Activated CD4-positive, alpha-beta T cell treated with anti-CD3 and anti-CD28 coated beads, Interleukin-2, Interleukin-6, amounts not matched to agents 100 ng/mL and 50 ng/mL, durations not matched to agents 16 hours and 8 hours (primary cell): ENCODE results near the gene BCAR3.
"Not testable (repeated sequence)": the region's sequence is repeated elsewhere in the genome, so short reads cannot be mapped to it uniquely, and the experiment has no call there.

Experiments used
- DNase-seq: peaks from one replicate; pipeline ENCODE4 v3.0.0-alpha.2; 2020

Gene BCAR3

DNA sequence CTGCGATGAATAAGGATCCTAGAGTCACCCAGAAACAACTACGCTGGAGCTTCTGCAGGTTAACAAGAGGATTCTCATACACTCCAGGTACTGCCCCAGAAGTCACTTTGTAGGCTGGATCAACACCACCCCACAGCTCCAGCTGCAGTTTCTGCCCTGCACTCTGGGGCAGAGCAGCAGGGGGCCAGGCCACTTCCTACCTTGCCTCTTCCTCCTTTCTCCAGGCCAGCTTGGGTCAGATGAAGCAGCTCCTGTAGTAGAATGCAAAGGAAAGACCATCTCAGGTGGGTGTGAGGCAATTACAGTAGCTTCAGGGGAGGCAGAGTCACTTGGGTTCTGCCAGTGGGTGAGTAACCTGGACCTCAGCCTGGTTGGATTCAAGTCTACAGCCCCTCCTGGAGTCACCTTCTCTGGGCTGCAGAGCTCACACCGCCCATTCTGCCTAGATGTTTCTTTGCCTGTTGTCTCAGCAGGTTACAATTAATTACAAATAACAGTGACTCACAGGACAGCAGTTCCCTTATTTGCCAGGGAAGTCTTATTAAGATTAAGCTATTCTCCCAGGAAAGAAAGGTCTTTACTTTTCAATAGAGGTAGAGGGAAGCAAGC is 24.4 kb upstream of the BCAR3 start:
- no peak for DNase-seq

DNA sequence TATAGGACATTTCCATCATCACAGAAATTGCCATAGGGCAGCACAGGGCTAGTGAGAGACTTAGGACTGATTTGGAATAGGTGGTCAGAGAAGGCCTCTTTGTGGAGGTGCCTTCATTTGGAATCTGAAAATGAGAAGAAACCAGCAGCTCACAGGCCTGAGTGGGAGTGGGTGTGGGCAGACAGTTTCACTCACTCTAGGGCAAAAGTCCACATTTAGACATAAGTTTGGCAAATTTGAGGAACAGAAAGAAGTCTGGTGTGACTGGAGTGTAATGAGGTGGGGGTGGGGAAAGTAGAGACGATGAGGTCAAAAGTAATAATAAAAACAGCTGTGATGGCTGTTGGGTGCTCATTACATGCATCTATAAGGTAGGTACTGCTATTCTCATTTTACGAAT is 22.4 kb upstream of the BCAR3 start:
- DNase-seq: no peak

DNA sequence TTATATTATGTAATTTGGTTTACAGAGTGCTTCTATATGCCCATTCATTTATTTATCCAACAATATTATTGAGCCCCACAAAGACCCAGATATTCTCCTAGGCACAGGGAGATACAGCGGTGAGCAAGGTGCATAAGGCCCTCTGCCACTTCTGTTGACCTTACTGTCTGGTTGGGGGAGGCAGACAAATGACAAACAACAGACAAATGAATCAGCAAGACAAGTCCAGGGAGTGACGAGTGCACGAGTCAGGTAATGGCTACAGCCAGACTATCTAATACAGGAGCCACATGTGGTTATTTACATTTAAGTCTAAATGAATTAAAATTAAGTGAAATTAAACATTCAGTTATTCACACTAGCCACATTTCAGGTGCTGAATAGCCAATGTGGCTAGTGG is 22.0 kb upstream of the BCAR3 start:
- DNase-seq: no peak

DNA sequence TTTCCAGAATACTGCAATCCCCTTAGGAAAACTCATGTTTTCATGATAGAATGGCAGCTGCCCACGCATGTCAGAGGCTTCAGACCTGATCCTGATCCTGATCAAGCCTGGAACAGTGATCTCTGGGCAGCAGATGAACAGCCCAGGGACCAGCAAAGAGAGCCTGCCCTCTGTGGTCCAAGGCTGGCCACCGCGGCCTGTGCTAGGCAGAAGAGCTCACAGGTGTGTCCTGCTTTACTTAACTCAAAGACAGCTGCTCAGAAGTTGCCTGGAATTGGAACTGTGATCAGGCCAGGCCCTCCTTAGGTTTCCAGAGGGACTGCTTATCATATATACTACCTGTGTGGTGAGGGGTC is 21.2 kb upstream of the BCAR3 start:
- no peak for DNase-seq

DNA sequence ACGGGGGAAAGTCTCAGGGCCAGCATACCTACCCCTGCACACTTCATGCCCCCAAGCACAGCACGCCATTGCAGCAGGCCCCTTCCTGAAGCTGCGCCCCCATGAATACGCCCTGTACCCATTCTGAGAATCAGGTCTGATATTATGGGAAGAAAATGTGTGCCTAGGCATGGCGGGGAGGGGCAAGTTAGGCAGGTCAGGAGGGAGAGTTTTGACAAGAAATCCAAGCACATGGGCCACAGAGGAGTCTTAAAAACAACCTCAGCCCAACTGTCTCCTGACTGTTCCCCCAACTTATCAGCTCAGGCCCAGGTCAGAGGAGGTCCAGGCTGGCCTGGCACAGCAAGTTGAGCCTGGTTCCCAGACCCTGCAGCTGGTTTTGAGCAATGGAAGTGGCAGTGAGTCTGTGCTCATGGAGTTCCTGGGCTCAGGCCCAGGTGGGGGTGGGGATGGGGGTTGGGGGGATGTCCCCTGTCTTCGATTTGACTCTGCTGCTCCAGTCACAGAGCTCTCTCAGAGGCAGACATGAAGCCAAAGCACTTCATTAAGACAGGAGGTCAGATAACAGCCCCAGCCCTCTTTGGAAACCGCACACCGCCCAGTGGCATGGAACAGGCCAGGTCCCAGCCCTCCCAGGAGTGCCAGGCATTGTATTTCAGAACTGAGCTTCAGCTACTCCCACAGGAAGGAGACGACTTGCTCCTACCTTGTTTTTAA is 20.6 kb upstream of the BCAR3 start:
- no peak for DNase-seq

DNA sequence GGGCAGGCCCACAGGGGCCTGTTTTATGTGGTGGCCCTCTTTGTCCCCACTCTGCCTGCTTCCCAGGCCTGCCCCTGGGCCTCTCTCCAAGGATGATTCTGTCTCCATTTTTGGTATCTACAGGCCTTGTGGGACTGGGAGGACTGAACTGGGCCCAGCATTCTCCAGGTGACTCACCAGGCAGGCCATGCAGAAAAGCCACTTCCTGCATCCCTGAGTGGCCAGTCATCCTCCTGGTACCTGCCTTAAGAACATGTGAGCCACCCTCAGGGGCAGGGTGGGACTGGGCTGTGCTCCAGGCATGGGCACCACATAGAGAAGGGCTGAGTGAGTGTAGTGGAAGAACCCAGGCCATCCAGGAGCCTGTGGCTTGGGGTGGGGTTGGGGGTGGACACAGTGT is 20.0 kb upstream of the BCAR3 start:
- DNase-seq: peak; percentile 27

DNA sequence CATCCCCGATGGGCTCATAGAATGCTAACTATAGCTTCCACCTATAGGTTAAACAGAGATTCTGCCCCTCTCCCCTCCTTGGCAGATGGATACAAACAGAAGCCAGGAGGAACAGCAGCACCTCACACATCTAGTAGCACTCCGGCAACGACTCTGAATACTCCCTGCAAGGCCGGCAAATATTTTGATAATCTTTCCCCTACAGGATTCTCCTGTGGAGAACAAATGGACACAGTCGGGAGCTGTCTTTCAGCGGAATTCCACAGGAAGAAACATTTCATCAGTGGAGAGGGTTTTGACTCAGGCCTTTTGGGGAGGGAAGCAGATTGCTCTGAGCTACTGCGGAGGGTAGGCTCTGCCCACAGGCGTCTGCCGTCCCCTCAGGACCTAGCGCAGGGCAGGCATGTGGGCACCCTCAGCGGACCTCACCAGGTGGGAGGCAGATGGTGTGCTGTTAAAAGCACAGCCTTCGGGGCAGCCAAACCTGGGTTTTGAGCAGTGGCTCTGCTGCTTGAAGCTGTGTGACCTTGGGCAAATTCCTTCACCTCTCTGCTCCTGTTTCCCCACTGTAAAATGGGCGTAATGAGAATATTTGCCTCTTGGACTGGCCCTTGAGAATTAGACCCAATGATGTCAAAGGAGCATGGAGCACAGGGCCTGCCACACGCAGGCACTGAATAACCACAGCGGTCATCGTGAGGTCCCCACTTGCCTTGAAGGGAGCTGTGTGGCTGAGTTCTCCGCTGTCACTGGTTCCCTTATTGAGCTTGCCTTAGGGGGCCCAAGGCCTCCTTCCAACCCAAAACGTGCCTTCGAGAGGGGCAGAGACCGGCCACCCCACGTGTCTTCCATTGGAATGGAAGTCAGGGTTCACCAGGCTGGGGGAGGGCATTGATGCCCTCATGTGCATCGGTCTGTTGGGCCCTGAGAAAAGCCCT is 19.2 kb upstream of the BCAR3 start:
- no peak for DNase-seq

DNA sequence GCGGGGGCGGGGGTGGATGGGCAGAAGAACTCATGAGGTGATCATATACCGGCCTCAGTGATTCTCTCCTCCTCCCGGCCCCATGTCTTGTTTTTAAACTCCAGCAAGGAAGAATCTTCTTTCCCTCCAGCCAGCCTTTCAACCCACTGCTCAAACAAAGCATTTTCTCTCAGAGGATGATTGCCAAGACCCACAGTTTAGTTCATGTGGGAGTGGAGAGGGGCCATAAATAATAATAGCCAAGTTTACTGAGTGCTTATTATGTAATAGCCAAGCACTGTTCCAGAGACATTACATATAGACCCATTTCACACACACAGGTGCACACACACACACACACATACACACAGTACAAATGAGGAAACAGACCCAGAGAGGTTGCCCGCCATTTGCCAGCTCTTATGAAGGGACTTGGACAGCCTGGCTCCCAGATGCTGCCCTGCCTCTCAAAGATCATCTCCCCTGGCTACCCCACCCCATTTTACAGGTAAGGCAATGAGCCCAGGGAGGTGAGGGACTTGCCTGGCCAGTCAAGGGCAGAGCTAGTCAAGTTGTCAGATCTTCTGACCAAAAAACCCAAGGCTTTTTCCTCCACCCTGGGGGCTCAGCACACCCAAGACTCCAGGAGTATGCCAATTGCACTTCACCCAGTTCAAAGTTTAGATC is 18.0 kb upstream of the BCAR3 start:
- no peak for DNase-seq

DNA sequence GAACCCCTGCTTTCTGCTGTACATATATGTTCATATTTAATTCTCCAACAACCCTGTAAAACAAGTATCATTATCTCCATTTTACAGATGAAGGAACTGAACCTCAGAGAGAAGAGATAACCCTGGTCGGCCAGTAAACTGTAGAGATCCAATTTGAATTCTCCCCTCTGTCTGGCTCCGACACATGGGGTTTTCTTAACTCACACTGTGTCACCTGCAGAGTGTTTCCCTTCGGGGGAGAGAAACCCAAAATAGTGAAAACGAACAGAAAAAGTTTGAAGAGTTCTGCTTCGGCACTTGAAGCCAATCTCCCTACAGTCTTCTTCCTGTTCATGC is 17.4 kb upstream of the BCAR3 start:
- no peak for DNase-seq

DNA sequence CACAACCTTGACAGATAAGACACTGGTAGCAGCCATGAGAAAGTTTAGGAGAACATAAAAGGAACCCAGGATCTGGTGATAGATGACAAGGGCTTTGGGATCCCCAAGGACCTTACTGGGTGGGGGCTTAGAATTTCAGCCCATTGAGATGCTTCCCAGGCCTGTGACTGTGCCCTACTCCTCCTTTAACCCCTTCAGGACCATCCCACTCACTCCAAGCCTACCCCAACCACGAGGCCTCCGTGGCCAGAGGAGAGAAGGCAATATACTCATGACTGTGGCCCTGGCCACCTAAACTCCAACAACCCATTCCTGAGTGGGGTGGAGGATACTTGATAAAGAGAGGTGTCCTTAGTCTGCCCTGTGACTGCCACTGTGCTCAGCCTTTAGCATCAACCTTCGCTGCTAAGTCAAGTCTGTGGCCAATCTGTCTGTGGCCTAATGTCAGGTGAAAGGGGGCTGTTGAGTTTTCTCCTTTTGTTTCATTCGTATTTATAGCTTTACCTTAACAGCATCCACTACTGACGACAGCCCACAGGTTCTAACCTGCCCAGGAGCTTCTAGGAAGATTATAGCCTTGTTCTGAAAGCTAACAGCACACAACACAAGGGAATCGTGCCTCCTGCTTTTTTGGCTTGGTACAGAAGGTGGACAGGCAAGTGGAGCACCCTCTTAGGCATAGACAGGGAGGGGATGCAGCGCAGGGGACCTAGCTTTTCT is 16.9 kb upstream of the BCAR3 start:
- DNase-seq: no peak

DNA sequence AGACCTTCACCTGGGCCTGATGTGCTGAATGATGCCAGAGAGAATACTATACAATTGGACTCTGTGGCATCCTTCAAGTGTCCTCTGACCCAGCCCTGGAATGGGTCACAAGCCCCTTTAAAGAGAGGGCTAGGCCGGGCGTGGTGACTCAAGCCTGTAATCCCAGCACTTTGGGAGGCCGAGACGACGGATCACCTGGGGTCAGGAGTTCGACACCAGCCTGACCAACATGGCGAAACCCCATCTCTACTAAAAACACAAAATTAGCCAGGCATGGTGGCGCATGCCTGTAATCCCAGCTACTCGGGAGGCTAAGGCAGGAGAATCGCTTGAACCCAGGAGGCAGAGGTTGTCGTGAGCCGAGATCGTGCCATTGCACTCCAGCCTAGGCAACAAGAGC is 15.9 kb upstream of the BCAR3 start:
- DNase-seq: not testable (repeated sequence)

DNA sequence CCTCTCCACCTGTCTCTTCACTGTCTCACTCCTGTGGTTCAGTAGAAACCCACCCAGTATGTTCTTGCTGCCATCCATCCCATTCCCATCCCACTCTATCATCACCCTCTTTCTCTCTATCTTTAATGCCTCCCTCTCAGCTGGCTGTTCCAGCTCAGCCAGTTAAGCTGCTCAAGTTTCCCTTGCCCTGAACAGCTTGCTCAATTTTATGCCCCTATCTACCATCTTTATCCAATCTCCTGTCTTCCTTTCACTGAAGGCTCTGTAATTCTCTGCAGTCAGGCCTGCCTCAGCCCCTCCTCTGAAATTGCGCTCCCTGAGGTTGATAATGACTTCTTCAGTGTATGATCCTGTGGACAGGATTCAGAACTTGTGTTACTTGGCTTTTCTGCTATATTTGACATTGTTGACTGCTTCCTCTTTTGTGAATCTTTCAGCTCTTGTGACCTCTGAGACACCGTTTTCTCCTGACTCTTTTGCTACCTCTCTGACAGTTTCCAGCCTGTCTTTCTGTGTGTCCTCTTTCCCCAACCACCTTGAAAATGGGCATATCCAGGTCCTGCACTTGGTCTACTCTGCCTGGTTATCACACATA is 13.9 kb upstream of the BCAR3 start:
- no peak for DNase-seq

DNA sequence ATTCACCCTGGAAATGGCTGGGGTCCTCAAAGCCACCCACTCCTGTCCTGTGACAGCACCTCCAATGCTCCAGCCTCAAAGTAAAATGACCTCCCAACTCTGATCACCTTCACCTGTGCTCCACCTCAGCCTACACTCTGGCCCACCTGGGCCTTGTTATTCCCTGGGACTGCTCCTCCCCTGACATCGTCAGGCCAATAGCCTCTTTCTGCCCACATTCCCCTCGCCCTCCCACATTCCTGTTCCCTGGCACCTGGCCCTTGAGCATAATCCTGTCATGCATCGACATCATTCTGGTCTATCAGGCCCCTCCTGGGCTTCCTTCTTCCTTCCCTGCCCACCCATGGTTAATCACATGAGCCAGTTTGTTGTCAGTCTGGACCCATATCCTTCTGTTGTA is 13.2 kb upstream of the BCAR3 start:
- DNase-seq: no peak

DNA sequence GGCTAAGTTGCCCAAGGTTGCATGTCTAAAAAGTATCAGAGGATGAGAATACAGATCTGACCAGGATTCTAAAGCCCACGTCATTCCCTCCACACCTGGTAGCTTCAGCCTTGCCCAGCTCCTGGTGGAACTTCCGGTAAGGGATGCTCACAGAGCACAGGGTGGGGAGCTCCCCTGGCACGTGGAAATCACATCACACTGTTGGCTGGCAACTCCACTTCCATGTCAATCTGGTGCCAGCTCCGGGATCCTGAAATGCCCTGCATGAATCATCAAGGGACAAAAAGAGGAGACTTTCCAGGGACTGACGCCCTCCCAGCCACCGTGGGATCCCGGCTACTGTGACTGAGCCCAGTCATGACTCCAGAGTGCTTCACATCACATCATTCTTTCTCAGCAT is 12.4 kb upstream of the BCAR3 start:
- DNase-seq: no peak

DNA sequence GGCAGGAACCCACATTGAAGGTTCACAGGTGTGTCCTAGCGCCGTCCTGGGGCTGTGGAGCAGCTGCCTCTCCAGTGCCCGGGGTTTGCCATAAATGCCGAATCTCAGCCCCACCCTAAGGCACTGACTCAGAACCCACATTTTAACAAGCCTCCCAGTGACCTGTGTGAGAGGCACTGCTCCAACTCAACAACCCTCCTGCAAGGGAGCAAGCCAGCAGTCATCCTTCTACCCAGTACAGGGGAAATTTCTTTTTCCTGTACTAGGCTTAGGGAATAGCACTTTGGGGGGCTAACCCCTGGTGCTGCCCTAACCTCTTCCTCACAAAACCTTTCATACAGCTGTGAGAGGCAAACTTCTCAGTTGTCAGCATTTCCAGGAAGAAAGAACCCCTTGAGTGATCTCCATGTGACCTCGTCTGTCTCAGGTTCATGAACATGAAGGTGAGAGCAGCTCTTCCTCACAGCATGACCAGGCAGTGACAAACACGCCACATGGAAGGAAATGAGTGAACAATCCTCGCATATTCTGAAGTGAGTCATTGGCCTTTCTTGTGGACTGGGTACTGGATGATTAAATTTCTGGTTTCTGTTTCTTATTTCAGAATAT is 11.4 kb upstream of the BCAR3 start:
- DNase-seq: peak; percentile 87

DNA sequence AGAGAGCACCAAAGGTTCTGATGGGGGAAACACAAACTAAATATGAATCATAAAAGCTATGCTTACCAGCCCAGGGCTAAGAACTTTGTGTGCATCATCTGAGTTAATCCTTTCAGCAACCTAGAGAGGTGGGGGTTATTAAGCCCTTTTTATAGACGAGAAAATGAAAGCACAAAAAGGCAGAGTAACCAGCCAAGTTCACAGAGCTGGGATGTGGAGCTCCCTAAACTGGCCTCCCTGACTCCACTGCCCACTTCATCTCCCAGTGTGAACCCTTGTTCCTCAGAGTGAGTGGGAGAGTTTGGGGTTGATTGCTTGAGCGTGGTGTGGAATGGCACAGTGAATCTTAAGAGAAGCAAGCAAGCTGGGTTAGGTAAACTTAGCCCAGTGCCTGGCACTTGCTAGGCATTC is 10.8 kb upstream of the BCAR3 start:
- no peak for DNase-seq

DNA sequence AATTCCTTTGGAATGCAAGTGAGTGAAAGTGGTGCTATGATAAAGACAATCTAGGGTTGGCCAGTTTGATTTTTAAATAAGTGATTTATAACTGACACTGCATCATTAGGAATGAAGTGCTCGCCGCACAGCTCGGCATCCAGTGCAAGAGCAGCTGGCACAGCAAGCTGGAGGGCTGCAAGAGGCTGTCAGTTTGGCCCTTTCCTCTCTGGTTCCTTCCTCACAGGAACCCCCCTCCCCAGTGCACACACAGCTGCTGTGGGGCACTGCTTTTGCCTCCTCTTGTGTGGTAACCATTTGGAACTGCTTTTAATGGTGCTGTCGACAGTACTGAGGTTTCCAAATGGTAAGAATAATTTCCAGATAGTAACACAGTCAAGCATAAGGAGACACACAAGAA is 10.4 kb upstream of the BCAR3 start:
- no peak for DNase-seq

DNA sequence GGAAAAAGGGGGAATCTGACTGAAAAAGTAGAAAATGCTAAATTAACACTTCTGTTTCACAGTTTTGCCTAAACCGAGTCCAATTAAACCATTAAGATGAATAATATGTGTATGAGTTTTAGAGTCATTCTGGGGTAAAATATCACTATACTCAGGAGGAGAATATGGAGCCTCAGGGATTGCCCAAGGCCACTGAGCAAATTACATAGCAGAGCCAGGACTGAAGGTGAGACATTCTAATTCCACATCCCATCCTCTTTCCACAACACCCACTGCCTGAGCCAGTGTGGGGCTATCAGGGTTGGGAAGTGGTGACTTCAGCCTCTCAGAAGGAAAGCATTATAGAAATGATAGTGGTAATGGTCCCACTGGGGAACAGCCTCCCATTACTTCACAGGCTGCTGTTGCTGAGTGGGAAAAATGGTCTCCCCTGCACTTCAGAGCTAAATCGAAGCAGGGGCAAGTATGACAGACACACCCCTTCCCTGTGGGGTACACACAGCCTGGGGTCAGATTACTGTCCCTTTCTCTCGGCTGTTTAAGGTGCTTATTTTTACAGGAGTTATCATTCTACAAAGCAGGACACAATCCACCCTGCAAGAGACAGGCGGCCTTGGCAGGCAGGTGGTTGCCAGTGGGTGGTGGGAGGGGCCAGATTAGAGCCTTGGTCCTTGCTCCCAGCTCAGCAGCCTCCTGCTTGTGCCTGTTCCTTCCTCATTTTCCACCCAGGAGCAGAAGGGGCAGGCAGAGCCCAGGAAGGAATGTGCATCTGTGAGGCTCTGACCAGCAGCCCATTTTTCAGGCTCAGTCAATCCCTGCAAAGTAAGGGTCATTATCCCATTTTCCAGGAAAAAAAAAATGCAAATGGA is 9.5 kb upstream of the BCAR3 start:
- no peak for DNase-seq

DNA sequence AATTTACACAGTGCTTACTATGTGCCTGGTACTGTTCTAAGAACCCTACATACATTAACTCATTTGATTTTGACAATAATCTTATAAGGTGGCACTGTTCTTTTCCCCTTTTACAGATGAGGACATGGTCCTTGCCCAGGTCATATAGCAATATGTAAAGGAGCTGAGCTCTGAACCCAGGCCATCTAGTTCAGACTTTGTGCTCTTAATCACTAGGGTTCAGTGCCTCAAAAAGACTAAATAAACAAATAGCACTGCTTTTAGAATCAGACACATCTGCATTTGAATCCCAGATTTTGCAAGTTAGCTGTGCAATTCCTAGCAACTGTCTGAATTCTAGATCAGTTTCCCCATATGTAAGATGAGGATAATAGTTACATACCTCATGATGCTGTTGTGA is 8.7 kb upstream of the BCAR3 start:
- DNase-seq: no peak

DNA sequence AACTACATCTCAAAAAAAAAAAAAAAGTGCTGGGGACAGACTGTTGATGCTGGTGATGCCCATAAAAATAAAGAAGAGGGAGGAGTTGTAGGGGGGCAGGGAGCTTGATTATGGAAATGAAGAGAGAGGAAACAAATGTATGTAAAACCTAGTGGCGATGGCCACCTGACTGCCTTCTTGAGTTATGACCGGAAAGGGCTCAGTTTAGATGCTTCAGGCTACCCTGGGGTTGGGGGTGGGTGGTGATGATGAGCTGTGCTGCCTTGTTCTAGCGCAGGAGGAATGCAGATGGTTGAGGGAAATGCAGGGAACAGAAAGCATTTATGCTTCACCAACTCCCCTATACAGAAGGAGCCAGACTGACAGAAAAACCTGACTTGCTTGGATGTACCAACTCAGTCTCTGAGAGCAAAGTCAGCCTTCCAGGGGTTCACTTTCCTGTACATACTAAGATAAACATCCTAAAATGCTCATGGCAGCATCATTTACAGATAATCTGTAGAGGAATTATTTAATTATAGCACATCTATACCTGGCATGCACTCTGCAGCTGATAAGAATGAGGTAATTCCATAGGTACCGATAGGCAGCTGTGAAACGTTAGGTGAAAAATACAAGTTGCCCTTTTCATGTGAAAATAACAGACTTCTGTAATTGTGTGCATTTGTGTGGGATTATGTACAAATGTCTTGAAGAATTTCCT is 8.0 kb upstream of the BCAR3 start:
- DNase-seq: no peak
